Thymus (tissue), 11 donors: ENCODE results near the gene DSE. TPM values are rescaled to one million over a fixed set of nuclear protein-coding genes. Genes with fewer than 3 reads are reported as not detected.
A peak's percentile ranks its signal among the peaks of the same experiment; 100 is the strongest.

Experiments
- DNase-seq, 9 donors: peaks; one replicate each; pipeline ENCODE4 v3.0.0-alpha.2; 2013; ENCODE audit warnings: low spot score in 9 of 9, low read depth in 6 of 9, missing footprints in 1 of 9
- H3K27ac ChIP-seq, 2 donors: one replicate each; pipeline ENCODE4 v1.5.1; 2013; ENCODE audit warnings: control low read depth in 1 of 2, low read depth in 1 of 2, low read length in 1 of 2, mild to moderate bottlenecking in 1 of 2, moderate library complexity in 1 of 2
- H3K27me3 ChIP-seq, 2 donors: one replicate each; pipeline ENCODE4 v1.5.1; 2013; ENCODE audit warnings: low read length in 1 of 2; ENCODE audit not compliant: control insufficient read depth in 2 of 2, insufficient read depth in 1 of 2
- H3K36me3 ChIP-seq, 2 donors: one replicate each; pipeline ENCODE4 v1.5.1; 2013; ENCODE audit warnings: low read length in 1 of 2, mild to moderate bottlenecking in 1 of 2, moderate library complexity in 1 of 2; ENCODE audit not compliant: control insufficient read depth in 2 of 2, insufficient read depth in 2 of 2
- H3K4me1 ChIP-seq, 2 donors: one replicate each; pipeline ENCODE4 v1.5.1; 2013; ENCODE audit warnings: low read length in 2 of 2; ENCODE audit not compliant: control insufficient read depth in 2 of 2, insufficient read depth in 2 of 2
- H3K4me3 ChIP-seq, 2 donors: one replicate each; pipeline ENCODE4 v1.5.1; 2013; ENCODE audit warnings: low read length in 2 of 2, control low read depth in 1 of 2, mild to moderate bottlenecking in 1 of 2
- H3K9me3 ChIP-seq, 2 donors: one replicate each; pipeline ENCODE4 v1.5.1; 2013; ENCODE audit warnings: low read length in 1 of 2, mild to moderate bottlenecking in 1 of 2; ENCODE audit not compliant: control insufficient read depth in 2 of 2, insufficient read depth in 1 of 2
- WGBS: extraction: QIAGEN DNeasy Blood & Tissue Kit; methylation state at CpG from one replicate; pipeline ENCODE4 v1.1.7; 2013; 5-methylcytosine and 5-hydroxymethylcytosine counted together
- polyA plus RNA-seq: library from polyadenylated mRNA; stranded (reverse); fragments of 200-250 nt; gene quantifications from one replicate; pipeline ENCODE4 v1.2.3, GENCODE V29; 2013
- total RNA-seq: library from RNA; stranded (reverse); fragments of 120-200 nt; gene quantifications from one replicate; pipeline ENCODE4 v1.2.4, GENCODE V29; 2013
- donor health status: healthy.

Gene DSE
- total and polyA plus RNA-seq, 2 donors: 12.8 to 23.8 TPM

DNA sequence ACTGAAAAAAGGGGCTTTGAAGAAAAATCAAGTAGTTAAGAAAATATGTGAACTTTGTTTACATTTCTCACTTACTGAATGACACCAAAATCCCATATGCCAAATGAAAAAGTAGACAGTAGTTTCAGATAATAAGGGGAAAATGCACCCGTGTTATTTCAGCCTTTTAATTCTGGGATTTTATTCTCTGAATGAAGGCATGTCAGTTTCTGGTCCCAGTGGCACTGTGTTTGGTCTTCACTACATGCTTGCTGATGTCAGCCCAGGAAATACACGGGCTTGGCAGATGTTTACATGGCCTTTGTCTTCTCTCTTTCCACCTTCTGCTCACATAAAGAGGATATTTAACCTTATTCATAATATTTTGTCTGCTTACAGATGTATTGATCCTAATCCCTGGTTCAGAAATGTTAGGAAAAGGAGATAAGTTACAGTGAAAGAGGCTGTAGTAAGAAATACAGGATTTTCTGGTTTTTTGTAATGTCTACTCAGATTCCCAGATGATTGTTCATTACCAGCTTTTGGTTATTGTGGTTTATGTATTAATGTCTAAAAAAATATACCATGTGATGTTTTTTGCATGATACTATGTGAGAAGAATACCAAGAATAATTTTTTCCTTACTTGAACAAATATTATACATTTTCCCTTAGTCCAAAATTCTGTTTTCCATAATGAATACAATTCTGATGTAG, 27.7 kb downstream of the DSE start:
- 85% methylated on average over 2 of the region's 2 CpGs for WGBS
- Histone ChIP-seq H3K27ac (no peak overlapping the region), H3K27me3 (no peaks in the 10 kb centered on the region), H3K9me3 (peaks cover 0 to 4% of the 10 kb centered on the region in 2 donors), H3K4me3 (no peak overlapping the region), H3K4me1 (peaks cover 0 to 6% of the 10 kb centered on the region in 2 donors), H3K36me3 (no peaks in the 10 kb centered on the region)
- DNase-seq: no peak

- Histone ChIP-seq H3K4me1 (peaks cover 0 to 6% of the 10 kb centered on the region in 2 donors), H3K36me3 (no peaks in the 10 kb centered on the region), H3K9me3 (peaks cover 0 to 4% of the 10 kb centered on the region in 2 donors), H3K4me3 (no peak overlapping the region), H3K27ac (no peak overlapping the region), H3K27me3 (no peaks in the 10 kb centered on the region)
- WGBS: 99% methylated on average over 12 of the region's 12 CpGs
- no peak for DNase-seq
Observed at GRCh38 chr6:116399287-116399686, 28.5 kb downstream of the DSE start.

GRCh38 chr6:116400328-116400727, 29.6 kb downstream of the DSE start:
- Histone ChIP-seq H3K9me3 (peaks cover 0 to 4% of the 10 kb centered on the region in 2 donors), H3K4me3 (no peak overlapping the region), H3K4me1 (peaks cover under 1 to 9% of the 10 kb centered on the region in 2 donors), H3K27ac (no peak overlapping the region), H3K27me3 (no peaks in the 10 kb centered on the region), H3K36me3 (no peaks in the 10 kb centered on the region)
- WGBS: 93% methylated on average over 1 of the region's 1 CpG
- no peak for DNase-seq

- no peaks in the 10 kb centered on the region for H3K27me3 ChIP-seq
- H3K9me3 ChIP-seq: peaks cover 0 to 4% of the 10 kb centered on the region in 2 donors
- 97% methylated on average over 2 of the region's 2 CpGs for WGBS
- H3K4me3 ChIP-seq: no peak overlapping the region
- no peaks in the 10 kb centered on the region for H3K36me3 ChIP-seq
- no peak overlapping the region for H3K27ac ChIP-seq
- peaks cover 4 to 12% of the 10 kb centered on the region in 2 donors for H3K4me1 ChIP-seq
- DNase-seq: no peak
Observed at GRCh38 chr6:116402108-116402937, 31.6 kb downstream of the DSE start.

DNA sequence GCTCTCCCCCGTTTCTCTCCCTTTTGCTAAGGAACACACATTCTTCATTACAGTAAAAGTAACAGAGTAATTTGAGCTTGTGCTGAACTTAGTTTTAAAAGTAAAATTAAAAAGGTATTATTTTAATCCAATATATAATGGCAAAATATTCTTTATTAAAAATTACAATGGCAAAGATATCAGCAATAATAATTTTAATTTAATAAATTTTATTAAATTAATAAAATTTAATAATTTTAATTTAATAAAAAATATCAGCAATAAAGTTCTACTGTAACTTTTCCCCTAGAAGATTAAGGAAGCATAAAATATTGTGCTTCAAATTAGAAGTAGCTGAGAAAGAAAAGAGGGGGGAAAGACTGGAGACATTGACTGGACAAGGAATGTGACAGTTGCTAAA, 32.5 kb downstream of the DSE start:
- H3K9me3 ChIP-seq: peaks cover 0 to 4% of the 10 kb centered on the region in 2 donors
- DNase-seq: no peak
- H3K4me1 ChIP-seq: peaks cover 4 to 12% of the 10 kb centered on the region in 2 donors
- H3K27me3 ChIP-seq: no peaks in the 10 kb centered on the region
- H3K4me3 ChIP-seq: no peak overlapping the region
- no peaks in the 10 kb centered on the region for H3K36me3 ChIP-seq
- no peak overlapping the region for H3K27ac ChIP-seq
- WGBS: 97% methylated on average over 1 of the region's 1 CpG

DNA sequence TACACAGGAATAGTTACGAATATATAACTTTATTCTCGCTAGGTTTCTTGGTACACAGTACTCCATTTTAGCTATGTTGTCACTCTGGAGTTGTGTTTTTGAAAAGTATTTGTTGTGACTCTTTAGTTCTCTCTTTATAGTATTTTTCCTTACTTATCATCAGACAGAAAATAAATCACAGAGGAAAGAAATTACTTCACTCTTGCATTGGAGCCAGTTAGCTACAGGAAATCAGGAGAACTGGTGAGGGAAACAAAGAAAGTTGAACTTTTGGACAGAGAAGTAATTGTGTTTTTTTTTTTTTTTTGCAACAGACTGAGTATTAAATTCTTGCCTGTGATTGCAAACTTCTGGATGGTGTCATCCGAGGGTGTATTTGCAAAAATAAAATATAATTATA, 33.9 kb downstream of the DSE start:
- H3K4me1 ChIP-seq: peaks cover 4 to 9% of the 10 kb centered on the region in 2 donors
- no peaks in the 10 kb centered on the region for H3K9me3 ChIP-seq
- no peak overlapping the region for H3K4me3 ChIP-seq
- peak overlapping the region in 1 of 2 donors; percentile 33 for H3K27ac ChIP-seq
- WGBS: 89% methylated on average over 3 of the region's 3 CpGs
- H3K36me3 ChIP-seq: no peaks in the 10 kb centered on the region
- no peak for DNase-seq
- no peaks in the 10 kb centered on the region for H3K27me3 ChIP-seq

GRCh38 chr6:116405138-116405537, 34.4 kb downstream of the DSE start:
- peak overlapping the region; percentile 43 to 68 for H3K27ac ChIP-seq
- no peaks in the 10 kb centered on the region for H3K27me3 ChIP-seq
- no peaks in the 10 kb centered on the region for H3K9me3 ChIP-seq
- H3K4me1 ChIP-seq: peaks cover 4 to 11% of the 10 kb centered on the region in 2 donors
- no peaks in the 10 kb centered on the region for H3K36me3 ChIP-seq
- DNase-seq: peak in 2 of 9 donors; percentile 27 to 56
- no peak overlapping the region for H3K4me3 ChIP-seq
- 17% methylated on average over 5 of the region's 5 CpGs for WGBS

- peaks cover 4 to 11% of the 10 kb centered on the region in 2 donors for H3K4me1 ChIP-seq
- WGBS: 77% methylated on average over 8 of the region's 8 CpGs
- peak overlapping the region; percentile 21 to 68 for H3K27ac ChIP-seq
- DNase-seq: no peak
- H3K4me3 ChIP-seq: no peak overlapping the region
- H3K9me3 ChIP-seq: no peaks in the 10 kb centered on the region
- H3K36me3 ChIP-seq: no peaks in the 10 kb centered on the region
- H3K27me3 ChIP-seq: no peaks in the 10 kb centered on the region
Observed at GRCh38 chr6:116405652-116406356, 35.1 kb downstream of the DSE start.
